ENCODE results near the gene FOXD2.
A peak's percentile ranks its signal among the peaks of the same experiment; 100 is the strongest.

Gene FOXD2

GRCh38 chr1:47437447-47438164 is at the start of gene FOXD2:
Gene FOXD2, plus strand, starts transcription at chr1:47438044. Its CDS starts 92 bp downstream, at chr1:47438136.
- no peak within 1 kb of the TSS for H3K27ac ChIP-seq (ENCODE audit: low read length)

GRCh38 chr1:47388891-47389238 is 49.0 kb upstream of the FOXD2 start:
- no peak overlapping the region for H3K27ac ChIP-seq (ENCODE audit: low read length)
- no peaks in the 10 kb centered on the region for H3K27me3 ChIP-seq (ENCODE audit: low read depth, low read length)
- H3K4me3 ChIP-seq (ENCODE audit: low read depth in 1 of 2, low read length in 2 of 2), result no peak overlapping the region
- no peaks in the 10 kb centered on the region for H3K36me3 ChIP-seq (ENCODE audit: control insufficient read depth in 1 of 2, insufficient read depth in 2 of 2, low read length in 2 of 2)
- no peaks in the 10 kb centered on the region for H3K4me1 ChIP-seq (ENCODE audit: control insufficient read depth in 1 of 2, insufficient read depth in 2 of 2, low read length in 2 of 2)
- no peaks in the 10 kb centered on the region for H3K9me3 ChIP-seq (ENCODE audit: control insufficient read depth in 1 of 2, low read length in 2 of 2)

More at GRCh38 chr1:47437447-47438164, at the start of gene FOXD2:
- H3K27me3 ChIP-seq (ENCODE audit: low read depth, low read length), result peaks cover 66% of the 10 kb centered on the region
- H3K4me1 ChIP-seq (ENCODE audit: control insufficient read depth in 1 of 2, insufficient read depth in 2 of 2, low read length in 2 of 2), result peaks cover 13 to 57% of the 10 kb centered on the region in 2 donors
- no peaks in the 10 kb centered on the region for H3K9me3 ChIP-seq (ENCODE audit: control insufficient read depth in 1 of 2, low read length in 2 of 2)
- H3K36me3 ChIP-seq (ENCODE audit: control insufficient read depth in 1 of 2, insufficient read depth in 2 of 2, low read length in 2 of 2), result no peaks in the 10 kb centered on the region
- peak within 1 kb of the TSS; percentile 52 to 74 for H3K4me3 ChIP-seq (ENCODE audit: low read depth in 1 of 2, low read length in 2 of 2)

- Histone ChIP-seq H3K9me3 (ENCODE audit: control insufficient read depth in 1 of 2, low read length in 2 of 2) (no peaks in the 10 kb centered on the region), H3K27me3 (ENCODE audit: low read depth, low read length) (no peaks in the 10 kb centered on the region), H3K27ac (ENCODE audit: low read length) (no peak overlapping the region), H3K4me1 (ENCODE audit: control insufficient read depth in 1 of 2, insufficient read depth in 2 of 2, low read length in 2 of 2) (no peaks in the 10 kb centered on the region), H3K36me3 (ENCODE audit: control insufficient read depth in 1 of 2, insufficient read depth in 2 of 2, low read length in 2 of 2) (no peaks in the 10 kb centered on the region), H3K4me3 (ENCODE audit: low read depth in 1 of 2, low read length in 2 of 2) (no peak overlapping the region)
Observed at GRCh38 chr1:47389731-47390130, 48.1 kb upstream of the FOXD2 start.

- Histone ChIP-seq H3K36me3 (ENCODE audit: control insufficient read depth in 1 of 2, insufficient read depth in 2 of 2, low read length in 2 of 2) (no peaks in the 10 kb centered on the region), H3K4me1 (ENCODE audit: control insufficient read depth in 1 of 2, insufficient read depth in 2 of 2, low read length in 2 of 2) (no peaks in the 10 kb centered on the region), H3K27ac (ENCODE audit: low read length) (no peak overlapping the region), H3K4me3 (ENCODE audit: low read depth in 1 of 2, low read length in 2 of 2) (no peak overlapping the region), H3K27me3 (ENCODE audit: low read depth, low read length) (no peaks in the 10 kb centered on the region), H3K9me3 (ENCODE audit: control insufficient read depth in 1 of 2, low read length in 2 of 2) (no peaks in the 10 kb centered on the region)
Observed at GRCh38 chr1:47390843-47391242, 47.0 kb upstream of the FOXD2 start.

GRCh38 chr1:47393141-47393540 is 44.7 kb upstream of the FOXD2 start:
- no peak overlapping the region for H3K27ac ChIP-seq (ENCODE audit: low read length)
- no peaks in the 10 kb centered on the region for H3K9me3 ChIP-seq (ENCODE audit: control insufficient read depth in 1 of 2, low read length in 2 of 2)
- no peaks in the 10 kb centered on the region for H3K4me1 ChIP-seq (ENCODE audit: control insufficient read depth in 1 of 2, insufficient read depth in 2 of 2, low read length in 2 of 2)
- H3K27me3 ChIP-seq (ENCODE audit: low read depth, low read length), result no peaks in the 10 kb centered on the region
- H3K36me3 ChIP-seq (ENCODE audit: control insufficient read depth in 1 of 2, insufficient read depth in 2 of 2, low read length in 2 of 2), result no peaks in the 10 kb centered on the region
- no peak overlapping the region for H3K4me3 ChIP-seq (ENCODE audit: low read depth in 1 of 2, low read length in 2 of 2)

GRCh38 chr1:47395433-47395832 is 42.4 kb upstream of the FOXD2 start:
- Histone ChIP-seq H3K36me3 (ENCODE audit: control insufficient read depth in 1 of 2, insufficient read depth in 2 of 2, low read length in 2 of 2) (no peaks in the 10 kb centered on the region), H3K4me1 (ENCODE audit: control insufficient read depth in 1 of 2, insufficient read depth in 2 of 2, low read length in 2 of 2) (no peaks in the 10 kb centered on the region), H3K4me3 (ENCODE audit: low read depth in 1 of 2, low read length in 2 of 2) (no peak overlapping the region), H3K27ac (ENCODE audit: low read length) (no peak overlapping the region), H3K27me3 (ENCODE audit: low read depth, low read length) (no peaks in the 10 kb centered on the region), H3K9me3 (ENCODE audit: control insufficient read depth in 1 of 2, low read length in 2 of 2) (no peaks in the 10 kb centered on the region)

- no peak overlapping the region for H3K4me3 ChIP-seq (ENCODE audit: low read depth in 1 of 2, low read length in 2 of 2)
- H3K36me3 ChIP-seq (ENCODE audit: control insufficient read depth in 1 of 2, insufficient read depth in 2 of 2, low read length in 2 of 2), result no peaks in the 10 kb centered on the region
- H3K27ac ChIP-seq (ENCODE audit: low read length), result no peak overlapping the region
- H3K9me3 ChIP-seq (ENCODE audit: control insufficient read depth in 1 of 2, low read length in 2 of 2), result no peaks in the 10 kb centered on the region
- H3K27me3 ChIP-seq (ENCODE audit: low read depth, low read length), result no peaks in the 10 kb centered on the region
- no peaks in the 10 kb centered on the region for H3K4me1 ChIP-seq (ENCODE audit: control insufficient read depth in 1 of 2, insufficient read depth in 2 of 2, low read length in 2 of 2)
Observed at GRCh38 chr1:47396671-47397196, 41.1 kb upstream of the FOXD2 start.

- no peaks in the 10 kb centered on the region for H3K4me1 ChIP-seq (ENCODE audit: control insufficient read depth in 1 of 2, insufficient read depth in 2 of 2, low read length in 2 of 2)
- no peaks in the 10 kb centered on the region for H3K27me3 ChIP-seq (ENCODE audit: low read depth, low read length)
- no peak overlapping the region for H3K27ac ChIP-seq (ENCODE audit: low read length)
- no peaks in the 10 kb centered on the region for H3K9me3 ChIP-seq (ENCODE audit: control insufficient read depth in 1 of 2, low read length in 2 of 2)
- H3K4me3 ChIP-seq (ENCODE audit: low read depth in 1 of 2, low read length in 2 of 2), result no peak overlapping the region
- no peaks in the 10 kb centered on the region for H3K36me3 ChIP-seq (ENCODE audit: control insufficient read depth in 1 of 2, insufficient read depth in 2 of 2, low read length in 2 of 2)
Observed at GRCh38 chr1:47399138-47399845, 38.6 kb upstream of the FOXD2 start.

- H3K27ac ChIP-seq (ENCODE audit: low read length), result no peak overlapping the region
- no peaks in the 10 kb centered on the region for H3K27me3 ChIP-seq (ENCODE audit: low read depth, low read length)
- H3K4me1 ChIP-seq (ENCODE audit: control insufficient read depth in 1 of 2, insufficient read depth in 2 of 2, low read length in 2 of 2), result no peaks in the 10 kb centered on the region
- H3K9me3 ChIP-seq (ENCODE audit: control insufficient read depth in 1 of 2, low read length in 2 of 2), result no peaks in the 10 kb centered on the region
- no peak overlapping the region for H3K4me3 ChIP-seq (ENCODE audit: low read depth in 1 of 2, low read length in 2 of 2)
- H3K36me3 ChIP-seq (ENCODE audit: control insufficient read depth in 1 of 2, insufficient read depth in 2 of 2, low read length in 2 of 2), result no peaks in the 10 kb centered on the region
Observed at GRCh38 chr1:47399846-47400155, 38.0 kb upstream of the FOXD2 start.

GRCh38 chr1:47401761-47402160 is 36.1 kb upstream of the FOXD2 start:
- no peaks in the 10 kb centered on the region for H3K36me3 ChIP-seq (ENCODE audit: control insufficient read depth in 1 of 2, insufficient read depth in 2 of 2, low read length in 2 of 2)
- no peak overlapping the region for H3K27ac ChIP-seq (ENCODE audit: low read length)
- H3K27me3 ChIP-seq (ENCODE audit: low read depth, low read length), result no peaks in the 10 kb centered on the region
- no peaks in the 10 kb centered on the region for H3K9me3 ChIP-seq (ENCODE audit: control insufficient read depth in 1 of 2, low read length in 2 of 2)
- H3K4me1 ChIP-seq (ENCODE audit: control insufficient read depth in 1 of 2, insufficient read depth in 2 of 2, low read length in 2 of 2), result no peaks in the 10 kb centered on the region
- no peak overlapping the region for H3K4me3 ChIP-seq (ENCODE audit: low read depth in 1 of 2, low read length in 2 of 2)

GRCh38 chr1:47402591-47402990 is 35.3 kb upstream of the FOXD2 start:
- Histone ChIP-seq H3K27ac (ENCODE audit: low read length) (no peak overlapping the region), H3K4me3 (ENCODE audit: low read depth in 1 of 2, low read length in 2 of 2) (no peak overlapping the region), H3K9me3 (ENCODE audit: control insufficient read depth in 1 of 2, low read length in 2 of 2) (no peaks in the 10 kb centered on the region), H3K36me3 (ENCODE audit: control insufficient read depth in 1 of 2, insufficient read depth in 2 of 2, low read length in 2 of 2) (no peaks in the 10 kb centered on the region), H3K27me3 (ENCODE audit: low read depth, low read length) (no peaks in the 10 kb centered on the region), H3K4me1 (ENCODE audit: control insufficient read depth in 1 of 2, insufficient read depth in 2 of 2, low read length in 2 of 2) (no peaks in the 10 kb centered on the region)
